GM12878 (cell line): ENCODE results near the gene PCED1A. TPM values are rescaled to one million over a fixed set of nuclear protein-coding genes. Genes with fewer than 3 reads are reported as not detected.

Experiments used
- ATAC-seq: fragments of 200-7000 bp; cut with Tn5 transposase; 3 replicates; pipeline ENCODE4 v1.9.1; 2020; ENCODE audit warnings: mild to moderate bottlenecking, moderate library complexity
- BruUV-seq: library from RNA; stranded (reverse); fragments of 400-500 nt; replicated peaks from 2 replicates; lab custom pipeline; 2021; lab: Mats Ljungman, UMichigan
- CTCF ChIA-PET: fragments of 300-600 bp; sonication (Branson Sonifier 250); formaldehyde crosslinking; extraction: SDS; loops from one replicate; lab custom pipeline; 2021; ENCODE audit warnings: inconsistent platforms; lab: Yijun Ruan, JAX
- POLR2A ChIA-PET: fragments of 350-600 bp; formaldehyde crosslinking; extraction: SDS; loops from one replicate; lab custom pipeline; 2021; ENCODE audit warnings: inconsistent platforms; lab: Charles Lee
- RAD21 ChIA-PET: fragments of 300-600 bp; sonication (Branson Sonifier 250); formaldehyde crosslinking; loops from one replicate; lab custom pipeline; 2023; ENCODE audit warnings: antibody characterized with exemption; ENCODE audit not compliant: unreplicated experiment; lab: Charles Lee
- SMC1A ChIA-PET: fragments of 300-600 bp; sonication (Branson Sonifier 250); formaldehyde crosslinking; loops from one replicate; lab custom pipeline; 2023; ENCODE audit not compliant: unreplicated experiment, uncharacterized antibody; lab: Charles Lee
- DNase-seq: peaks from one replicate; pipeline ENCODE4 v3.0.0-alpha.2; 2011; ENCODE audit warnings: low read depth, low spot score
- FAIRE-seq: peaks from 3 replicates; lab custom pipeline; 2011; peaks lifted over from hg19 to GRCh38; lab: Jason Lieb, UNC
- H2AFZ ChIP-seq: 2 replicates; pipeline ENCODE4 v1.6.0; 2011; ENCODE audit warnings: low read depth, low read length, control low read depth; ENCODE audit not compliant: control insufficient read depth
- H3K27ac ChIP-seq: 2 replicates; pipeline ENCODE4 v1.5.1; 2011; ENCODE audit warnings: control low read depth; ENCODE audit not compliant: control insufficient read depth, insufficient read depth
- H3K27me3 ChIP-seq, 2 experiments: replicated peaks in 1 of 2; 2 replicates each; pipeline versions ENCODE4 v1.6.0 to v1.6.1; 2011; ENCODE audit warnings: low read length in 1 of 2; ENCODE audit not compliant: control insufficient read depth in 2 of 2, insufficient read depth in 2 of 2
- H3K36me3 ChIP-seq, 2 experiments: 2 replicates each; pipeline ENCODE4 v1.5.1; 2011; ENCODE audit warnings: low read length in 1 of 2; ENCODE audit not compliant: control insufficient read depth in 2 of 2, insufficient read depth in 2 of 2
- H3K4me1 ChIP-seq: 2 replicates; pipeline ENCODE4 v1.6.1; 2011; ENCODE audit warnings: mild to moderate bottlenecking, low read length, moderate library complexity, mixed read lengths; ENCODE audit not compliant: control insufficient read depth, insufficient read depth
- H3K4me2 ChIP-seq: 2 replicates; pipeline ENCODE4 v1.6.0; 2011; ENCODE audit warnings: control low read depth; ENCODE audit not compliant: control insufficient read depth, insufficient read depth
- H3K4me3 ChIP-seq: fragments of 200-600 bp; sonication (generic); 2 replicates; pipeline ENCODE4 v1.5.1; 2016
- H3K79me2 ChIP-seq: 2 replicates; pipeline ENCODE4 v1.6.0; 2011; ENCODE audit warnings: low read length; ENCODE audit not compliant: control insufficient read depth, insufficient read depth
- H3K9ac ChIP-seq: 2 replicates; pipeline ENCODE4 v1.8.0; 2011; ENCODE audit warnings: low read length, control low read depth, mixed read lengths; ENCODE audit not compliant: control insufficient read depth, insufficient read depth
- H3K9me3 ChIP-seq: replicated peaks from 3 replicates; pipeline ENCODE4 v1.5.1; 2011; ENCODE audit warnings: mild to moderate bottlenecking, low read length; ENCODE audit not compliant: control insufficient read depth, insufficient read depth
- H4K20me1 ChIP-seq: 2 replicates; pipeline ENCODE4 v1.6.0; 2011; ENCODE audit not compliant: control insufficient read depth, insufficient read depth
- EGR1 ChIP-seq, 2 experiments: IDR thresholded peaks; 1 replicate in 1 of 2; 2 replicates in 1 of 2; pipeline ENCODE4 v1.6.1; 2011 to 2012; ENCODE audit warnings: low read depth in 2 of 2, low read length in 2 of 2, borderline replicate concordance in 1 of 2, mild to moderate bottlenecking in 1 of 2, moderate library complexity in 1 of 2
- IKZF1 ChIP-seq: fragments of 450-650 bp; conservative IDR thresholded peaks from 2 replicates; pipeline ENCODE4 v1.6.1; 2017; ENCODE audit warnings: antibody characterized with exemption, mild to moderate bottlenecking
- POLR2AphosphoS2 ChIP-seq: IDR thresholded peaks from 2 replicates; pipeline ENCODE4 v1.6.1; 2011; ENCODE audit warnings: low read depth, mild to moderate bottlenecking, low read length, improper control_type of control experiment, moderate library complexity
- WGBS: methylation state at CpG from one replicate; pipeline ENCODE4 v1.1.6; 2016; ENCODE audit warnings: low lambda C conversion rate; ENCODE audit not compliant: insufficient replicate concordance, insufficient coverage; ENCODE audit errors: missing lambda C conversion rate; 5-methylcytosine and 5-hydroxymethylcytosine counted together
- in situ Hi-C: fragments of 300-500 bp; cut with MboI; formaldehyde crosslinking; loops from 9 replicates; pipeline ENCODE4 v1.14.3; 2018; ENCODE audit warnings: mixed read lengths
- intact Hi-C: fragments of 100-400 bp; cut with micrococcal nuclease; formaldehyde crosslinking; loops from one replicate; pipeline ENCODE4 v1.14.2; 2022; ENCODE audit not compliant: unreplicated experiment
- polyA plus RNA-seq, 11 experiments: library from polyadenylated mRNA; depleted of rRNA in 4 of 11; unstranded in 6 of 11; stranded (reverse) in 5 of 11; fragments of >200 nt; fragmentation: Nextera tagmentation in 4 of 11; fragmentation: Illumina TruSeq in 1 of 11; extraction: Ambion mirVana in 4 of 11; extraction: Trizol in 1 of 11; gene quantifications; 1 replicate in 1 of 11; 2 replicates in 10 of 11; pipeline versions ENCODE4 v1.2.1 to v1.2.3, GENCODE V29; 2011 to 2016; ENCODE audit warnings: inconsistent platforms in 2 of 11, missing spikeins in 2 of 11, low read depth in 1 of 11
- total RNA-seq, 4 experiments: library from RNA; depleted of rRNA in 3 of 4; stranded (reverse); fragments of >200 nt in 3 of 4; fragmentation: Illumina TruSeq in 1 of 4; extraction: Trizol in 1 of 4; gene quantifications; 2 replicates each; pipeline versions ENCODE4 v1.2.1 to v1.2.3, GENCODE V29; 2013 to 2021
- TF ChIP-seq, protein P1 (sequence below): fragments of 150-350 bp; IDR thresholded peaks from 2 replicates; pipeline ENCODE4 v1.6.1; 2014; ENCODE audit warnings: mild to moderate bottlenecking, low read depth, low read length
- TF ChIP-seq, protein P2 (sequence below): IDR thresholded peaks from 2 replicates; pipeline ENCODE4 v1.6.1; 2011; ENCODE audit warnings: low read depth, mild to moderate bottlenecking, low read length, moderate library complexity, borderline replicate concordance; ENCODE audit errors: extremely low read depth

The PCED1A gene
- total and polyA plus RNA-seq, 10 of the 15 experiments (the other 5 are each of a cell fraction or from before 2014, with no cell fraction given) = 4.5 to 30.9 (median 12.0) TPM

DNA sequence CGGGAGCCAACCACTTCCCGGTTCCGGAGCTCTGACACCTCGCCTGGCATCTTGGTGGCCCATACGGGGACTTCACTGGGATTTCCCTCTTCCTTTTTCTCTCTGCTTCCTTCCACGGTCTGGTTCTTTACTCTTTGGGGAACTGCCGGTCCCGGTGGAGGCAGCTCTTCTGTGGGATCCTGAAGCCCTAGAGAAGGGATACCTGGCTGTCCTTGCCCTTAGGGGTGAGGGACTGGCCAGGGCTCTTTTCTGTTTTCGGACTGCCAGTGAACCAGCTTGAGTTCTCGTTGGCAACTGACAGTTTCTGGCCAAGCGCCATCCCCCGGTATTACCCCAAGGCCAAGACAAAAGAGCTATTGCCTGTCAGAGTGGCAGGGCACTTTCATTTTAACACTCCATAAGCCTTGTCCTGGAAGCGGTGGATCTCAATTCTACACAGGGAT is 39.1 kb downstream of the PCED1A start:
- peak; percentile 13; the same call in 1 of the 3 replicates for ATAC-seq
- H3K27me3 ChIP-seq = peaks cover 17 to 20% of the 10 kb centered on the region in 2 experiments

More for the DNA sequence above, 39.1 kb downstream of the PCED1A start:
- WGBS = 11% methylated on average over 13 of the region's 13 CpGs
- Histone ChIP-seq H3K4me2 (peak overlapping the region; percentile 43; the same call in 1 of the 2 replicates), H4K20me1 (no peaks in the 10 kb centered on the region), H3K4me3 (no peak overlapping the region), H3K9me3 (no peaks in the 10 kb centered on the region), H2AFZ (no peak overlapping the region), H3K27ac (no peak overlapping the region), H3K36me3 (no peaks in the 10 kb centered on the region), H3K9ac (no peak overlapping the region), H3K4me1 (no peaks in the 10 kb centered on the region), H3K79me2 (no peaks in the 10 kb centered on the region)
- ChIA-PET RAD21 (interaction anchor here (0.9 kb wide), 1 partner anchor 200 kb away, joined by 3 read pairs; no protein-coding TSS in a partner anchor), SMC1A (interaction anchor here (0.8 to 1.1 kb wide), 2 partner anchors 10 to 51 kb away, joined by 3 read pairs; no protein-coding TSS in a partner anchor), POLR2A (no interaction called here), CTCF (no interaction called here)
- DNase-seq (no peak), FAIRE-seq (no peak)
- intact Hi-C loops (no loop called here), in situ Hi-C loops (no loop called here)
- TF ChIP-seq IKZF1 (no peak), EGR1 (IDR thresholded peaks at IDR 0.05; ENCODE audit: borderline replicate concordance in 1 of 2, low read depth in 2 of 2, low read length in 2 of 2) (no peak), POLR2AphosphoS2 (no peak)
- TF ChIP-seq, protein P1, sequence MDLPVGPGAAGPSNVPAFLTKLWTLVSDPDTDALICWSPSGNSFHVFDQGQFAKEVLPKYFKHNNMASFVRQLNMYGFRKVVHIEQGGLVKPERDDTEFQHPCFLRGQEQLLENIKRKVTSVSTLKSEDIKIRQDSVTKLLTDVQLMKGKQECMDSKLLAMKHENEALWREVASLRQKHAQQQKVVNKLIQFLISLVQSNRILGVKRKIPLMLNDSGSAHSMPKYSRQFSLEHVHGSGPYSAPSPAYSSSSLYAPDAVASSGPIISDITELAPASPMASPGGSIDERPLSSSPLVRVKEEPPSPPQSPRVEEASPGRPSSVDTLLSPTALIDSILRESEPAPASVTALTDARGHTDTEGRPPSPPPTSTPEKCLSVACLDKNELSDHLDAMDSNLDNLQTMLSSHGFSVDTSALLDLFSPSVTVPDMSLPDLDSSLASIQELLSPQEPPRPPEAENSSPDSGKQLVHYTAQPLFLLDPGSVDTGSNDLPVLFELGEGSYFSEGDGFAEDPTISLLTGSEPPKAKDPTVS = no peak
- TF ChIP-seq, protein P2, sequence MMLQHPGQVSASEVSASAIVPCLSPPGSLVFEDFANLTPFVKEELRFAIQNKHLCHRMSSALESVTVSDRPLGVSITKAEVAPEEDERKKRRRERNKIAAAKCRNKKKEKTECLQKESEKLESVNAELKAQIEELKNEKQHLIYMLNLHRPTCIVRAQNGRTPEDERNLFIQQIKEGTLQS = no peak
- BruUV-seq = no TSS peak
